PC-9 (cell line): ENCODE measurements around the gene MIEF1.

Source experiments
- EZH2 ChIP-seq: fragments of 200-600 bp; sonication (generic); IDR thresholded peaks from 2 replicates; pipeline ENCODE4 v1.8.0; 2017; ENCODE audit warnings: antibody characterized with exemption, low read depth
- TF ChIP-seq, protein P1 (sequence below): fragments of 200-600 bp; sonication (generic); conservative IDR thresholded peaks from 2 replicates; pipeline ENCODE4 v1.6.1; 2017; ENCODE audit warnings: mixed run types, antibody characterized with exemption, mild to moderate bottlenecking, moderate library complexity

DNA sequence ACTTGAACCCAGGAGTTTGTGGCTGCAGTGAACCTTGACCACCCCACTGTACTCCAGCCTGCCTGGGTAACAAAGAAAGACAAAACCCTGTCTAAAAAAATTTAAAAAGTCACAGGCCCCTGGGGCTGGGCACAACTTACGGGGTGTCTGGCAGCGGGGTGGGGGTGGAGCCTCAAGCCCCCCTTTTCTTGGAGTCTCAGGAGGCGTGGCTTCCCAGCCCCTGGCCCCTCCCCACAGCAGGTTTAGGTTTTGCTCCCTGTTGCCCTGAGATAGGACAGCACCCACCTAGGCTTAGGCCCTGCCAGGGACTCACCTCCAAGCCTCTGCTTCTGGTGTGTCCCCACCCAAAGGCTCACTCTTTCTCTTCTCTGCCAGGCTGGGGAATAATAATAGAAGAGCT is 22.8 kb upstream of the MIEF1 start:
- TF ChIP-seq, protein P1, sequence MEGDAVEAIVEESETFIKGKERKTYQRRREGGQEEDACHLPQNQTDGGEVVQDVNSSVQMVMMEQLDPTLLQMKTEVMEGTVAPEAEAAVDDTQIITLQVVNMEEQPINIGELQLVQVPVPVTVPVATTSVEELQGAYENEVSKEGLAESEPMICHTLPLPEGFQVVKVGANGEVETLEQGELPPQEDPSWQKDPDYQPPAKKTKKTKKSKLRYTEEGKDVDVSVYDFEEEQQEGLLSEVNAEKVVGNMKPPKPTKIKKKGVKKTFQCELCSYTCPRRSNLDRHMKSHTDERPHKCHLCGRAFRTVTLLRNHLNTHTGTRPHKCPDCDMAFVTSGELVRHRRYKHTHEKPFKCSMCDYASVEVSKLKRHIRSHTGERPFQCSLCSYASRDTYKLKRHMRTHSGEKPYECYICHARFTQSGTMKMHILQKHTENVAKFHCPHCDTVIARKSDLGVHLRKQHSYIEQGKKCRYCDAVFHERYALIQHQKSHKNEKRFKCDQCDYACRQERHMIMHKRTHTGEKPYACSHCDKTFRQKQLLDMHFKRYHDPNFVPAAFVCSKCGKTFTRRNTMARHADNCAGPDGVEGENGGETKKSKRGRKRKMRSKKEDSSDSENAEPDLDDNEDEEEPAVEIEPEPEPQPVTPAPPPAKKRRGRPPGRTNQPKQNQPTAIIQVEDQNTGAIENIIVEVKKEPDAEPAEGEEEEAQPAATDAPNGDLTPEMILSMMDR: no peak
- TF ChIP-seq EZH2: no peak
